ENCODE data around the gene EPB42. TPM values are rescaled to one million over a fixed set of nuclear protein-coding genes. Genes with fewer than 3 reads are reported as not detected.
"Not testable (repeated sequence)": the region's sequence is repeated elsewhere in the genome, so short reads cannot be mapped to it uniquely, and the experiment has no call there.

Gene EPB42
- total RNA-seq, 1 donor from 2014 or later, result not detected

GRCh38 chr15:43169888-43170287 is 50.9 kb downstream of the EPB42 start:
- intact Hi-C loops (cut with micrococcal nuclease), result no loop called here
- Mint-ChIP-seq H3K4me1 (no peaks in the 10 kb centered on the region), H3K36me3 (ENCODE audit: low read depth) (peaks cover 67% of the 10 kb centered on the region), H3K27ac (no peak overlapping the region), H3K4me3 (no peak overlapping the region), H3K9me3 (no peaks in the 10 kb centered on the region), H3K27me3 (no peaks in the 10 kb centered on the region)
- CTCF ChIA-PET, result no interaction called here
- POLR2A ChIA-PET, result no interaction called here
- no peak for ATAC-seq (ENCODE audit: low read depth)
- TF ChIP-seq CTCF (IDR thresholded peaks at IDR 0.05), result no peak
- DNase-seq, result no peak

GRCh38 chr15:43168192-43169107 is 52.4 kb downstream of the EPB42 start:
- Mint-ChIP-seq H3K9me3 (no peaks in the 10 kb centered on the region), H3K36me3 (ENCODE audit: low read depth) (peaks cover 69% of the 10 kb centered on the region), H3K27ac (no peak overlapping the region), H3K27me3 (no peaks in the 10 kb centered on the region), H3K4me1 (no peaks in the 10 kb centered on the region), H3K4me3 (no peak overlapping the region)
- ATAC-seq (ENCODE audit: low read depth) (no peak), DNase-seq (no peak)
- ChIA-PET CTCF (no interaction called here), POLR2A (no interaction called here)
- TF ChIP-seq CTCF (IDR thresholded peaks at IDR 0.05), result no peak
- intact Hi-C loops (cut with micrococcal nuclease), result no loop called here

- H3K9me3 Mint-ChIP-seq; H3K27me3 Mint-ChIP-seq; DNase-seq; H3K4me3 Mint-ChIP-seq; intact Hi-C loops (cut with micrococcal nuclease); H3K4me1 Mint-ChIP-seq; CTCF ChIA-PET; ATAC-seq (ENCODE audit: low read depth); POLR2A ChIA-PET; H3K27ac Mint-ChIP-seq: not testable (repeated sequence)
- H3K36me3 Mint-ChIP-seq (ENCODE audit: low read depth), result peaks cover 62% of the 10 kb centered on the region
Observed at GRCh38 chr15:43167261-43167660, 53.6 kb downstream of the EPB42 start.

GRCh38 chr15:43165801-43166325 is 55.0 kb downstream of the EPB42 start:
- H3K27ac Mint-ChIP-seq, result no peak overlapping the region
- H3K4me1 Mint-ChIP-seq, result no peaks in the 10 kb centered on the region
- peaks cover 61% of the 10 kb centered on the region for H3K36me3 Mint-ChIP-seq (ENCODE audit: low read depth)
- no peaks in the 10 kb centered on the region for H3K27me3 Mint-ChIP-seq
- no peak for TF ChIP-seq CTCF (IDR thresholded peaks at IDR 0.05)
- no peak for DNase-seq
- ChIA-PET POLR2A (no interaction called here), CTCF (no interaction called here)
- no peak for ATAC-seq (ENCODE audit: low read depth)
- H3K9me3 Mint-ChIP-seq, result no peaks in the 10 kb centered on the region
- intact Hi-C loops (cut with micrococcal nuclease), result no loop called here
- H3K4me3 Mint-ChIP-seq, result no peak overlapping the region

- DNase-seq (no peak), ATAC-seq (ENCODE audit: low read depth) (no peak)
- ChIA-PET POLR2A (interaction anchor here (0.6 kb wide), 1 partner anchor 10 kb away, joined by 3 read pairs; no protein-coding TSS in a partner anchor), CTCF (no interaction called here)
- H3K27ac Mint-ChIP-seq, result no peak overlapping the region
- intact Hi-C loops (cut with micrococcal nuclease), result no loop called here
- H3K9me3 Mint-ChIP-seq, result no peaks in the 10 kb centered on the region
- peaks cover 6% of the 10 kb centered on the region for H3K4me1 Mint-ChIP-seq
- peaks cover 70% of the 10 kb centered on the region for H3K36me3 Mint-ChIP-seq (ENCODE audit: low read depth)
- H3K4me3 Mint-ChIP-seq, result no peak overlapping the region
- H3K27me3 Mint-ChIP-seq, result no peaks in the 10 kb centered on the region
- no peak for TF ChIP-seq CTCF (IDR thresholded peaks at IDR 0.05)
Observed at GRCh38 chr15:43153269-43153668, 67.5 kb downstream of the EPB42 start.
